ENCODE data around the gene HSPA5.

GRCh38 chr9:125241863-125242739, 958 bp upstream of the HSPA5 start:
- TF ChIP-seq POLR2A (IDR thresholded peaks at IDR 0.05; ENCODE audit: low read depth, low read length) = no peak; the same call in 1 of the 2 replicates
- no peak for TF ChIP-seq CTCF (conservative IDR thresholded peaks at IDR 0.05; ENCODE audit: low read depth, low read length)
- TF ChIP-seq CEBPB (IDR thresholded peaks at IDR 0.05; ENCODE audit: low read depth, low read length) = no peak
- TF ChIP-seq RAD21 (IDR thresholded peaks at IDR 0.05; ENCODE audit: low read length) = no peak
- no peak for TF ChIP-seq SMC3 (IDR thresholded peaks at IDR 0.05; ENCODE audit: low read depth, low read length)
- TF ChIP-seq RFX5 (IDR thresholded peaks at IDR 0.05; ENCODE audit: low read depth, low read length) = no peak
- TF ChIP-seq, protein P1, sequence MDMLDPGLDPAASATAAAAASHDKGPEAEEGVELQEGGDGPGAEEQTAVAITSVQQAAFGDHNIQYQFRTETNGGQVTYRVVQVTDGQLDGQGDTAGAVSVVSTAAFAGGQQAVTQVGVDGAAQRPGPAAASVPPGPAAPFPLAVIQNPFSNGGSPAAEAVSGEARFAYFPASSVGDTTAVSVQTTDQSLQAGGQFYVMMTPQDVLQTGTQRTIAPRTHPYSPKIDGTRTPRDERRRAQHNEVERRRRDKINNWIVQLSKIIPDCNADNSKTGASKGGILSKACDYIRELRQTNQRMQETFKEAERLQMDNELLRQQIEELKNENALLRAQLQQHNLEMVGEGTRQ (IDR thresholded peaks at IDR 0.05; ENCODE audit: low read depth, low read length) = no peak
- TF ChIP-seq MXI1 (IDR thresholded peaks at IDR 0.05; ENCODE audit: borderline replicate concordance, low read depth, low read length) = no peak
- TF ChIP-seq FOS (IDR thresholded peaks at IDR 0.05; ENCODE audit: low read depth, low read length) = no peak
- no peak for TF ChIP-seq NFE2L2 (IDR thresholded peaks at IDR 0.05; ENCODE audit: low read depth, low read length)
- no peak for TF ChIP-seq RCOR1 (IDR thresholded peaks at IDR 0.05; ENCODE audit: insufficient replicate concordance, low read length)
- TF ChIP-seq ELK1 (IDR thresholded peaks at IDR 0.05; ENCODE audit: borderline replicate concordance, low read depth, low read length) = no peak
- no peak for TF ChIP-seq MAFK (IDR thresholded peaks at IDR 0.05; ENCODE audit: low read depth, low read length)
- no peak for TF ChIP-seq BHLHE40 (IDR thresholded peaks at IDR 0.05; ENCODE audit: low read depth, low read length)
